HG03103 (cell line): ENCODE measurements around the gene STAC3.

ENCODE experiments used
- ATAC-seq: cut with Tn5 transposase; IDR thresholded peaks from one replicate; pipeline ENCODE4 v1.9.1; 2021; ENCODE audit warnings: low read depth; ENCODE audit not compliant: unreplicated experiment

STAC3 gene

GRCh38 chr12:57255916-57256315 is 4.9 kb upstream of the STAC3 start:
- no peak for ATAC-seq

DNA sequence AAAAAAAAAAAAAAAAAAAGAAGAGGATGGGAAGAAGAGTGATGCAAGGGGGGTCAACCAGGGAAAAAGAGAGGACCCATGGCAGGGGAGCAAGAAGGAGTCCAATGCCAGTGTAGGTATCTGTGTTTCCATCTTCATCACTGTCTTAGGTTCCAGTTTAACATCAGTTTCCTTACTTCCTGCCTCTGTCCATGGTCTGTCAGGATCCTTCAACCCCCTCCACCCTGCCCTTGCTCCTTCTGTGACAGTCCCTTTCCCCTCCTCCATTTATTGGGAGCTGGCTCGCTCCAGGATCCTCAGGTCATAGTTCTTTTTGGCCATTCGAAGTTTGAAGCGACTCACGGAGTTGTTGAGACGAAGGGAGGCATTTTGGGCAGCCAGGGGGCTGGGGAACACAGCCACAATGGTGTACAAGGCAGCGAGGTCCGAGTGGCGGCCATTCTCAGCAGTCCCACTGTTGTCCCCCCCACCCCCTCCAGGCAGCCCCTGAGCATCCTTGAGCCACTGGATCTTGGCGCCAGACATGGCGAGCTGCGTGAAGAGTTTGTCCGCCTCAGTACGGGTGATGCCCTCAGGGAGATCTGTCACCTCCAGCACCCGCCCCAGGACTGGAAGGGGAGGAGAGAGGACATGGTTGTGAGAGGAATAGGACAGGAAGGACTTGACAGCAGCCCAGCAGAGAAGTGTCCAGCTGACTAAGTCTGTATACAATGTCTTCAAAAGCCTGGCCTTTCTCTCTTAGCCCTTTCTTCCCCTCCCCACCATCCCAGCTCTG is 3.7 kb upstream of the STAC3 start:
- ATAC-seq: no peak

DNA sequence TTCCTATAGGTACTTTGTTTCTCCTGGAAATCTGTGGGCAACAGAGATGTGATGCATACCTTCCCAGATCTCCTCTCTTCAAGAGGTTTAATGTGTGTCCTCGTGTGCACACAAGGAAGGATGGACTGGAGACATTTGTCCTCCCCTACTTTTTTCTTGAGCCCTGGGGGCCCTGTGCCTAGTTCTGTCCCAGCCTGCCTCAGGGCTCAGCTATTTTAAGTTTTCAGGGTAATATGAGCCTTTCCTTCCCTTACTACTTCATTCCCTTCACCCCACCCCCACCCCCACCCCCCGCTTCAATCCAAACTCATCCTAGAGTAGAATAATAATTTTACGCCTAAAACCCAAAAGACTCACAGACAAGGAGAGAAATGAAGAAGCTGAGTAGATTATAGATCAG is 446 bp downstream of the STAC3 start:
- no peak for ATAC-seq

- no peak for ATAC-seq
Measured at GRCh38 chr12:57248934-57249742, 1.8 kb downstream of the STAC3 start.

DNA sequence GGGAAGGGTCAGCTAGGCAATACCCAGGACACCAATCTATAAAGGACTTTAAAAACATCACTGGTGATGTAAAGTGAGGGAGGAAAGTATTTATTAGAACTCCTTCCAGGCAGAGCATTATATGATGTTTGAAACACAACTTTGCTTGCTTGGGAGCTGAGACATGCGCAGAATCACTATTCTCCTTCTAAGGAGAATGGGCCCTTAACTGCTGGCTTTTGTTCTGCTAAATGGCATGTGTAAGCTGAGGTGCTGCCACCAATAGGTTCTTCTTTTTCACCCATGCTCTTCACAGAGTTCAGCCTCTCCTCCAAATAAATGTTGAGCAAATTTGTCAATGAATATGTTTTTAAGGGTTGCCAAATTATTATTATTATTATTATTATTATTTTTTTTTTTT is 3.9 kb downstream of the STAC3 start:
- no peak for ATAC-seq

DNA sequence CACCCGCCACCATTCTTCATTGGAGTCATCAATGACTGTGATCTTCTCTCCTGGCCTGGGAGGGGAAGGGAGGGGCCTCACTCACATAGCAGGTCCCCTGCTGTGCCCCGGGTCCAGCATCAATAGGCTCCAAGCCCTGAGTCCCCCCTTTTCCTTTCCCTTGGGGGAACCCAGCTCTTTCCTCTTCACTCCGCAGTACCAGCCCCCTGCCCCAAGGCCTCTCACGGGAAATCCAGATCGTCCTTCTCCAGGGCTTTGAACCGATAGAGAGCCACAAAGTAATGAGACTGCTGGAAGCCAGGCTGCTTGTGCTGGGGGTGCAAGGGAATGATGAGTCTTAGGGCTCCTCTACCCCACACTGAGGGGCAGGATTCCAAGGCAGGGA is 6.7 kb downstream of the STAC3 start:
- ATAC-seq: no peak

GRCh38 chr12:57243521-57244311 is 7.3 kb downstream of the STAC3 start:
- no peak for ATAC-seq

GRCh38 chr12:57242691-57243454 is 8.1 kb downstream of the STAC3 start:
- no peak for ATAC-seq

GRCh38 chr12:57242329-57242690 is 8.7 kb downstream of the STAC3 start:
- ATAC-seq: no peak

GRCh38 chr12:57241402-57242310 is 9.3 kb downstream of the STAC3 start:
- ATAC-seq: no peak

- ATAC-seq: no peak
Measured at GRCh38 chr12:57240926-57241401, 10.0 kb downstream of the STAC3 start.

GRCh38 chr12:57240066-57240921 is 10.7 kb downstream of the STAC3 start:
- no peak for ATAC-seq

DNA sequence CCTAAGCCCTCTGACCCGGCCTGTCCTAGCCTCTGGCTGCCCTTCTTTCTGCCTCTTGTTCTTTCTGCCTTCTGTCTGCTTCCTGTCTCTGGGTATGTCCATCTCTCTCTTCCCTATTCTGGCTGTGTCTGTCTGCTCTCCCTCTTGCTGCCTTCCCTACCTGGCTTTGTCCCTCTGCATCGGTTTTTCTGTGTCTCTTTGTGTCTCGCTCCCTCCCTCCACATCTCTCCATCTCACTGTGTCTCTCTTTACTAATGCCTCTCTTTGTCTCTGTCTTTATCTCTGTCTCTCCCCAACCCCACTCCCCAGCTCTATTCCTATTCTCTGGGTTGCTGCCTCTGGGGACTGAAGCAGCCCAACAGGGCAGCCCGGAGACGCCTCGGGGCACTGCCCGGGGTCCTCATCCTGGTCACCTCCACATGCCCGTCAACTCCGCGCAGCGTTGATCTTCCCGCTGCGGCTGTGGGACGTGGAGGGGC is 11.4 kb downstream of the STAC3 start:
- ATAC-seq: no peak

DNA sequence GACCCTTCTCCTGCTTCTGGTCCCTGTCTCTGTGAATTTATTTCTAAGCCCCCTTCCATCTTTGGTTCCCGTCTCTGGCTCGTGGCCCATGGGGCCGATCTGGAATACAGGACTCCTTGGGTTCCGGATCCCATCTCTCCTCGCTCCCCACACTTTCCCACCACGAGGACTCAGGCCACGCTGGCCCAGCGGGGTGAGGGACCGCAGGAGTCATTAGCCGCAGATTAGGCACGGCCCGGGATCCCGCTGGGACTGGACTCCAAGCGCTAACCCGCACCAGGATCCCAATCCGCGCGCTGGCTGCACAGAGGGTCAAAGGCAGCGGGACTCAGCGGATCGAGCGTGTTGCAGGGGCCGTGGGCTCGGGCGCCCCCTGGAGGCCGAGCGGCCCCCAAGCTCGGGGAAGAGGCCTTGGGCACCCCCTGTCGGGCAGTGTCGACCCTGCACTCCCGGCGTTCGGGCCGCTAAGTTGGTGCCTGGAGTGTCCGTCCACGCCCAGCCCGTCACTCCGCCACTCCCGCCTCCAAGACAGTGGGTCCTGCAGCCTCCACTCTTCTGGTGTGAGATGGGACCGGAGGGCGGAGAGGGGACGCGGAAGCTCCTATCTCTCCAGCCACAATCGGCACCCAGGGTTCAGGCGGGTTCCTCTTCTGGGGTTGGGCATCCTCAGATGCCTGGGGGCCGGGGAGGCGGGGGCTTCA is 12.0 kb downstream of the STAC3 start:
- no peak for ATAC-seq

DNA sequence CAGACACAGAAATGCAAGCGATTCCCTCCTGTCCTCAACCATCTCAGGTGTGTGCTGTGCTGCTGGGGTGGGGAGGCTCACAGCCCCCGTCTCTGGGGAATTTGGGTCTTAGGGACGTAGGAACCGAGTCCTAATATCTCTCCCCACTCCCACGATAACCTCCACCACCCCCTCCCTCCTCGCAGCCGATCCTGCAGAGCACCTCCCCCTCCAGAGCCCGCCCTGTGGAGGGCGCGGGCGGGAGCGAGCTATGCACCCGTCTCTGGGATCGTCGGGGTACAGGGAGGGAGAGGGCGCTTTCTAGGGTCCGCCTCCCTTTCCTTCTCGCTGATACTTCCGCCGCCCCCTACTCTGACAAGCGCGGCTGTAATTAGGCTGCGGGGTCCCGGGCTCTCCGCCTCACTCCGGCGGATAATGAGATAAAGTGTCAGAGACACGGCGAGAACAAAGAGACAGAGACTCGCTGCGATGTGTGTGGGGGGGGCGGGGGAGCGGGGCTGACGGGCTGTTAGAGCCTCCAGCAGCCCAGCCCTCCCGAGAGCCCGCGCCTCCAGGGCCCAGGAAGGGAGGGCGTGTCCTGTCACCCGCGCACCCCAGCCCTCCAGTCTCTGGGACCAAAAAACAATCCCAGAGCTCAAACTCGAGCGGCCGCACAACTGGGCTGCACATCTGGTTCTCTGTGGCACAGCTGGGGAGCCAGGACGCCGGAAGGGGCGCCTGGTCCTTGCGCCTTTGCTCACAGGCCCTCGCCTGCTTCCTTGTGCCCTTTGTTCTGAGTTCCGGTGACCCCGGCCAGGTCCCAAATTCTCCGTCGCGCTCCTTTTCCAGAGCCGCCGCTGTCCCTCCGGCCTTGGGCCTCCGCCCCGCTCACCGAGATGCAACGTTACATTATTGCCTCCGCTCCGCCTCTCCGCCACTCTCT is 12.8 kb downstream of the STAC3 start:
- no peak for ATAC-seq

- ATAC-seq: no peak
Measured at GRCh38 chr12:57237596-57237931, 13.4 kb downstream of the STAC3 start.
